Measurements from ENCODE around the gene MRTFA.
A peak's percentile ranks its signal among the peaks of the same experiment; 100 is the strongest.

GRCh38 chr22:40509401-40510134 is 127.0 kb downstream of the MRTFA start:
- TF ChIP-seq CTCF (IDR thresholded peaks at IDR 0.05) = no peak
- no peak for TF ChIP-seq ESRRA (IDR thresholded peaks at IDR 0.05; ENCODE audit: borderline replicate concordance, low read length)
- TF ChIP-seq KDM1A (IDR thresholded peaks at IDR 0.05; ENCODE audit: low read depth) = no peak
- peak; percentile 87 for TF ChIP-seq JUNB (IDR thresholded peaks at IDR 0.05)
- no peak for TF ChIP-seq NR3C1 (IDR thresholded peaks at IDR 0.05)
- no peak for TF ChIP-seq CHD2 (IDR thresholded peaks at IDR 0.05; ENCODE audit: low read length, partially characterized antibody)
- TF ChIP-seq MAX (IDR thresholded peaks at IDR 0.05) = peak; percentile 76
- no peak for TF ChIP-seq POLR2A (IDR thresholded peaks at IDR 0.05; ENCODE audit: low read length)
- peak; percentile 91 to 96; a peak in 4 of 5 replicates for TF ChIP-seq EP300 (IDR thresholded peaks at IDR 0.05)
- TF ChIP-seq MAFK (IDR thresholded peaks at IDR 0.05; ENCODE audit: partially characterized antibody) = no peak
- TF ChIP-seq POLR2AphosphoS2 (conservative IDR thresholded peaks at IDR 0.05; ENCODE audit: low read length) = no peak

Measured in A549 (cell line).